Hepatocyte (in vitro differentiated cells): ENCODE measurements around the gene ZNF532.

Source experiments
- CTCF ChIP-seq: fragments of 200-600 bp; sonication (generic); IDR thresholded peaks from 2 replicates; pipeline ENCODE4 v1.5.1; 2016; ENCODE audit warnings: antibody characterized with exemption, mild to moderate bottlenecking; ENCODE audit not compliant: poor library complexity
- EZH2 ChIP-seq: fragments of 200-600 bp; sonication (generic); IDR thresholded peaks from 2 replicates; pipeline ENCODE4 v1.6.1; 2016; ENCODE audit warnings: antibody characterized with exemption, mild to moderate bottlenecking, borderline replicate concordance

- TF ChIP-seq CTCF, result no peak
- TF ChIP-seq EZH2, result no peak
These were observed 17.4 kb downstream of the ZNF532 start for GRCh38 chr18:58882044-58882443.
